Neural crest cell (in vitro differentiated cells): ENCODE results near the gene PCNT. TPM values are rescaled to one million over a fixed set of nuclear protein-coding genes. Genes with fewer than 3 reads are reported as not detected.

ENCODE experiments used
- DNase-seq: peaks from one replicate; pipeline ENCODE4 v3.0.0; 2021; ENCODE audit warnings: low read depth, mixed read lengths, low spot score
- H3K27ac Mint-ChIP-seq: one replicate; pipeline ENCODE4 v1.8.0; 2021; ENCODE audit warnings: mild to moderate bottlenecking, mixed read lengths; ENCODE audit not compliant: unreplicated experiment
- H3K27me3 Mint-ChIP-seq: 2 replicates; pipeline ENCODE4 v1.8.0; 2021; ENCODE audit warnings: low read depth, mild to moderate bottlenecking, mixed read lengths
- H3K36me3 Mint-ChIP-seq: 2 replicates; pipeline ENCODE4 v1.8.0; 2021; ENCODE audit warnings: low read depth, mild to moderate bottlenecking, mixed read lengths
- H3K4me1 Mint-ChIP-seq: 2 replicates; pipeline ENCODE4 v1.8.0; 2021; ENCODE audit warnings: mixed read lengths
- H3K4me3 Mint-ChIP-seq: one replicate; pipeline ENCODE4 v1.8.0; 2021; ENCODE audit warnings: mild to moderate bottlenecking, mixed read lengths
- H3K9me3 Mint-ChIP-seq: 2 replicates; pipeline ENCODE4 v1.8.0; 2021; ENCODE audit warnings: mixed read lengths
- CTCF ChIP-seq: fragments of 200-600 bp; sonication (generic); conservative IDR thresholded peaks from 2 replicates; pipeline ENCODE4 v1.5.0; 2021; ENCODE audit warnings: antibody characterized with exemption, mild to moderate bottlenecking
- total RNA-seq: library from RNA; stranded (reverse); gene quantifications from 2 replicates; pipeline ENCODE4 v1.2.1, GENCODE V29; 2021

PCNT gene
- total RNA-seq, 1 donor from 2014 or later: 60.4 TPM

- Mint-ChIP-seq H3K4me1 (peaks cover 14% of the 10 kb centered on the region), H3K27me3 (no peaks in the 10 kb centered on the region), H3K9me3 (no peaks in the 10 kb centered on the region), H3K4me3 (no peak overlapping the region), H3K27ac (no peak overlapping the region), H3K36me3 (peaks cover 9% of the 10 kb centered on the region)
- no peak for TF ChIP-seq CTCF
- DNase-seq: no peak
These were observed 5.8 kb downstream of the PCNT start for GRCh38 chr21:46329796-46330195.

GRCh38 chr21:46334351-46335140 is 10.6 kb downstream of the PCNT start:
- no peak for DNase-seq
- no peak overlapping the region for H3K4me3 Mint-ChIP-seq

GRCh38 chr21:46336603-46337002 is 12.6 kb downstream of the PCNT start:
- peaks cover 24% of the 10 kb centered on the region for H3K36me3 Mint-ChIP-seq
- no peaks in the 10 kb centered on the region for H3K9me3 Mint-ChIP-seq
- no peaks in the 10 kb centered on the region for H3K4me1 Mint-ChIP-seq
- no peak for TF ChIP-seq CTCF
- no peak overlapping the region for H3K4me3 Mint-ChIP-seq
- no peak overlapping the region for H3K27ac Mint-ChIP-seq
- H3K27me3 Mint-ChIP-seq: no peaks in the 10 kb centered on the region
- DNase-seq: no peak

More at GRCh38 chr21:46334351-46335140, 10.6 kb downstream of the PCNT start:
- no peaks in the 10 kb centered on the region for H3K9me3 Mint-ChIP-seq
- no peaks in the 10 kb centered on the region for H3K27me3 Mint-ChIP-seq
- H3K36me3 Mint-ChIP-seq: peaks cover 17% of the 10 kb centered on the region
- TF ChIP-seq CTCF: no peak
- H3K27ac Mint-ChIP-seq: no peak overlapping the region
- H3K4me1 Mint-ChIP-seq: no peaks in the 10 kb centered on the region

- DNase-seq: no peak
- H3K27me3 Mint-ChIP-seq: no peaks in the 10 kb centered on the region
- H3K9me3 Mint-ChIP-seq: no peaks in the 10 kb centered on the region
- H3K27ac Mint-ChIP-seq: peak overlapping the region; percentile 8
- H3K4me3 Mint-ChIP-seq: no peak overlapping the region
- no peak for TF ChIP-seq CTCF
- H3K36me3 Mint-ChIP-seq: peaks cover 24% of the 10 kb centered on the region
- no peaks in the 10 kb centered on the region for H3K4me1 Mint-ChIP-seq
These were observed 17.0 kb downstream of the PCNT start for GRCh38 chr21:46340998-46341397.

GRCh38 chr21:46344219-46344915 is 20.4 kb downstream of the PCNT start:
- Mint-ChIP-seq H3K27me3 (no peaks in the 10 kb centered on the region), H3K27ac (no peak overlapping the region), H3K4me1 (no peaks in the 10 kb centered on the region), H3K4me3 (no peak overlapping the region), H3K36me3 (peaks cover 14% of the 10 kb centered on the region), H3K9me3 (no peaks in the 10 kb centered on the region)
- DNase-seq: no peak
- no peak for TF ChIP-seq CTCF
